ENCODE results near the gene ROBO1. TPM values are rescaled to one million over a fixed set of nuclear protein-coding genes. Genes with fewer than 3 reads are reported as not detected.

The ROBO1 gene
- total RNA-seq, 1 donor from 2014 or later, result 71.7 TPM

DNA sequence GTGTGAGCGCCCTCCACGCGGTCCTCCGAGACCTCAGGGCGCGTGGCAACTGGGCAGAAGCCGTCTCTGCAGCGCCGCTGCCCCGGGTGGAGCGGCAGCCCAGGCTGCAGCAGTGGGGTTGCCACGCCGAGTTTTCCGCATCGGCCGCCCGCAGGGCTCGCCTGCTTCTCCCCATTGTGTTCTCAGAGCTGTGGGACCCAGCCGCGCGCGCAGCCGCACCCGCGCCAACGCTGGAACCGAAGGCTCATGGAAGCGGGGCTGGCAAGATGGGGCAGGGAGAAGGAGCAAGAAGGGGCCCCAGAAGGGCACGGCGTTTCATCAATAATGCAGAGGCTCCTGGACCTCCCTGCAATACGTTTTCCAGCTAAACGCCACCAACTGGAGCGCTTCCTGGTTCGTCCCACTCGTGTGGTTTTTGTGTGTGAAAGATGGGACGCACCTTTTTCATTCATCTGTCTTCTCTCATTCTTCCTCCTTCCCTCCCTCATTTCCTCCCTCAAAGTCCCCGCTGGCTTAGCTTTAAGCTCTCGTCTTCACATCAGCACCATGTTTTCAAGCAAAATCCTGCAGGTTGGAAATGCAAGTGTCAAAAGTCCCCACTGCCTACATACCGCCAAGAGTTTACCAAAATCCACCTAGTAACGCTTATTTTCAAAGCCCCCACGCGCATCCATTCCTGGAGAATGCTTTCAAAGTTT lies 1.2 kb downstream of the ROBO1 start:
- no peaks in the 10 kb centered on the region for H3K79me2 ChIP-seq (ENCODE audit: insufficient read depth, low read length)
- no peak for TF ChIP-seq EZH2 (IDR thresholded peaks at IDR 0.05; ENCODE audit: insufficient read depth, low read length)
- TF ChIP-seq, protein P1, sequence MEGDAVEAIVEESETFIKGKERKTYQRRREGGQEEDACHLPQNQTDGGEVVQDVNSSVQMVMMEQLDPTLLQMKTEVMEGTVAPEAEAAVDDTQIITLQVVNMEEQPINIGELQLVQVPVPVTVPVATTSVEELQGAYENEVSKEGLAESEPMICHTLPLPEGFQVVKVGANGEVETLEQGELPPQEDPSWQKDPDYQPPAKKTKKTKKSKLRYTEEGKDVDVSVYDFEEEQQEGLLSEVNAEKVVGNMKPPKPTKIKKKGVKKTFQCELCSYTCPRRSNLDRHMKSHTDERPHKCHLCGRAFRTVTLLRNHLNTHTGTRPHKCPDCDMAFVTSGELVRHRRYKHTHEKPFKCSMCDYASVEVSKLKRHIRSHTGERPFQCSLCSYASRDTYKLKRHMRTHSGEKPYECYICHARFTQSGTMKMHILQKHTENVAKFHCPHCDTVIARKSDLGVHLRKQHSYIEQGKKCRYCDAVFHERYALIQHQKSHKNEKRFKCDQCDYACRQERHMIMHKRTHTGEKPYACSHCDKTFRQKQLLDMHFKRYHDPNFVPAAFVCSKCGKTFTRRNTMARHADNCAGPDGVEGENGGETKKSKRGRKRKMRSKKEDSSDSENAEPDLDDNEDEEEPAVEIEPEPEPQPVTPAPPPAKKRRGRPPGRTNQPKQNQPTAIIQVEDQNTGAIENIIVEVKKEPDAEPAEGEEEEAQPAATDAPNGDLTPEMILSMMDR (IDR thresholded peaks at IDR 0.05; ENCODE audit: insufficient read depth, low read depth, low read length), result no peak
- Mint-ChIP-seq H3K27ac (ENCODE audit: unreplicated experiment) (no peak overlapping the region), H3K36me3 (ENCODE audit: low read depth, unreplicated experiment) (no peaks in the 10 kb centered on the region), H3K4me1 (ENCODE audit: low read depth, unreplicated experiment) (peaks cover 8% of the 10 kb centered on the region), H3K27me3 (ENCODE audit: low read depth, unreplicated experiment) (peaks cover 18% of the 10 kb centered on the region), H3K9me3 (ENCODE audit: unreplicated experiment) (no peaks in the 10 kb centered on the region), H3K4me3 (ENCODE audit: unreplicated experiment) (no peak overlapping the region)
- H3K27ac ChIP-seq (ENCODE audit: low read depth, low read length), result no peak overlapping the region
- H3K9ac ChIP-seq (ENCODE audit: low read length), result peak overlapping the region; percentile 28
- peaks cover 12% of the 10 kb centered on the region for H3K27me3 ChIP-seq (ENCODE audit: insufficient read depth, low read length)
- peak overlapping the region; percentile 98 for H3K4me2 ChIP-seq (ENCODE audit: low read length)
- H3K36me3 ChIP-seq (ENCODE audit: insufficient read depth, low read length), result no peaks in the 10 kb centered on the region
- H2AFZ ChIP-seq (ENCODE audit: low read depth, low read length), result peak overlapping the region; percentile 91
- no peaks in the 10 kb centered on the region for H3K9me3 ChIP-seq (ENCODE audit: insufficient read depth, low read depth, low read length)
- H3K4me1 ChIP-seq (ENCODE audit: insufficient read depth, low read length), result peaks cover 6% of the 10 kb centered on the region
- DNase-seq (ENCODE audit: low read depth) (no peak), FAIRE-seq (no peak)
- peak overlapping the region; percentile 78 for H3K4me3 ChIP-seq (ENCODE audit: insufficient read depth, low read depth, low read length)
- H4K20me1 ChIP-seq (ENCODE audit: insufficient read depth, low read length), result no peaks in the 10 kb centered on the region

DNA sequence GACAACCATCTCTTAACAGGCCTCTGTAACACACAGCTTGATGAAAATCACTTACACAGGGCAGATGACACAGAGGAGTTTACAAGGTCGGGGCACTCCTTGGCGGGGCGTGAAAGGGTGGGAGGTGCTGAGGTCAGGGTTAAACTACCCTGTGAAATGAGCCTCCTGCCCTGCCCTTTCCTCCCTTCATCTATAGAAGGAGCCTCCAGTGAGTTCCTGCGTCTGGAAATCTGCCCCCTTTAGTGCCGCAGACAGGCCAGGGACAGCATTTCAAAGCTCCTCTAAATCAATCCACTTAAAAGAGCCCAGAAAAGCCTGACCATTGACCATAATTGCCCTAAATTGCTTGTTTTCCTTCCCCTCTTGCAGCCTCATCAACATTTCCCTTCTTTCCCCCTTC lies 1.9 kb downstream of the ROBO1 start:
- peak overlapping the region; percentile 74 for H3K4me3 Mint-ChIP-seq (ENCODE audit: unreplicated experiment)
- H3K9me3 Mint-ChIP-seq (ENCODE audit: unreplicated experiment), result no peaks in the 10 kb centered on the region
- H3K9me3 ChIP-seq (ENCODE audit: insufficient read depth, low read depth, low read length), result no peaks in the 10 kb centered on the region
- peaks cover 18% of the 10 kb centered on the region for H3K27me3 Mint-ChIP-seq (ENCODE audit: low read depth, unreplicated experiment)
- peak overlapping the region; percentile 91 for H2AFZ ChIP-seq (ENCODE audit: low read depth, low read length)
- H3K36me3 ChIP-seq (ENCODE audit: insufficient read depth, low read length), result no peaks in the 10 kb centered on the region
- no peak overlapping the region for H3K27ac ChIP-seq (ENCODE audit: low read depth, low read length)
- DNase-seq (ENCODE audit: low read depth), result no peak
- peaks cover 12% of the 10 kb centered on the region for H3K27me3 ChIP-seq (ENCODE audit: insufficient read depth, low read length)
- H3K36me3 Mint-ChIP-seq (ENCODE audit: low read depth, unreplicated experiment), result no peaks in the 10 kb centered on the region
- peaks cover 6% of the 10 kb centered on the region for H3K4me1 ChIP-seq (ENCODE audit: insufficient read depth, low read length)
- no peaks in the 10 kb centered on the region for H3K79me2 ChIP-seq (ENCODE audit: insufficient read depth, low read length)
- H4K20me1 ChIP-seq (ENCODE audit: insufficient read depth, low read length), result no peaks in the 10 kb centered on the region
- peaks cover 8% of the 10 kb centered on the region for H3K4me1 Mint-ChIP-seq (ENCODE audit: low read depth, unreplicated experiment)
- peak overlapping the region; percentile 78 for H3K4me3 ChIP-seq (ENCODE audit: insufficient read depth, low read depth, low read length)
- TF ChIP-seq, protein P1 (IDR thresholded peaks at IDR 0.05; ENCODE audit: insufficient read depth, low read depth, low read length), result no peak
- no peak for TF ChIP-seq EZH2 (IDR thresholded peaks at IDR 0.05; ENCODE audit: insufficient read depth, low read length)
- H3K4me2 ChIP-seq (ENCODE audit: low read length), result peak overlapping the region; percentile 98
- no peak overlapping the region for H3K27ac Mint-ChIP-seq (ENCODE audit: unreplicated experiment)
- H3K9ac ChIP-seq (ENCODE audit: low read length), result peak overlapping the region; percentile 28
- no peak for FAIRE-seq

DNA sequence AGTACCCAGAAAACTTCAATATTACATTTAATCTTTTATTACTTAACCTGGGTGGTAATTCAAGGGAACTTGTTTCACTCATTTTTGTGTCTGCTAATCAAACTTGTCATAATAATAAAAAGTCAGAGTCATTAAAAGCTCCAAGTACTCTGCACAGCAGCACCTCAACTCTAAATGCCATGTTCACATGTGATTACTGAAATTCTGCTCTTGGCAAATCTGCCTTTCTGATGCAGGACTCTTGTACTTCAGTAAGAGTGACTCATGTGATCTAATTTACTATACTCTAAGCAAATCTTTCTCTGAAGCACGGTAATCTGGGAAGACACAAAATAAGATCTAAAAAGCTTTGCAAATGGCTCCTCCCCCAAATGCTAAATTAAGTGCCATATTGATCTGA lies 6.4 kb downstream of the ROBO1 start:
- no peak for TF ChIP-seq EZH2 (IDR thresholded peaks at IDR 0.05; ENCODE audit: insufficient read depth, low read length)
- TF ChIP-seq, protein P1 (IDR thresholded peaks at IDR 0.05; ENCODE audit: insufficient read depth, low read depth, low read length), result no peak
- Histone ChIP-seq H3K27ac (ENCODE audit: low read depth, low read length) (no peak overlapping the region), H2AFZ (ENCODE audit: low read depth, low read length) (no peak overlapping the region), H3K79me2 (ENCODE audit: insufficient read depth, low read length) (no peaks in the 10 kb centered on the region), H3K36me3 (ENCODE audit: insufficient read depth, low read length) (no peaks in the 10 kb centered on the region), H4K20me1 (ENCODE audit: insufficient read depth, low read length) (no peaks in the 10 kb centered on the region), H3K4me2 (ENCODE audit: low read length) (no peak overlapping the region), H3K4me3 (ENCODE audit: insufficient read depth, low read depth, low read length) (no peak overlapping the region), H3K9ac (ENCODE audit: low read length) (no peak overlapping the region), H3K4me1 (ENCODE audit: insufficient read depth, low read length) (no peaks in the 10 kb centered on the region), H3K9me3 (ENCODE audit: insufficient read depth, low read depth, low read length) (no peaks in the 10 kb centered on the region), H3K27me3 (ENCODE audit: insufficient read depth, low read length) (peaks cover 4% of the 10 kb centered on the region)
- H3K4me3 Mint-ChIP-seq (ENCODE audit: unreplicated experiment), result no peak overlapping the region
- no peak overlapping the region for H3K27ac Mint-ChIP-seq (ENCODE audit: unreplicated experiment)
- H3K36me3 Mint-ChIP-seq (ENCODE audit: low read depth, unreplicated experiment), result no peaks in the 10 kb centered on the region
- DNase-seq (ENCODE audit: low read depth) (no peak), FAIRE-seq (no peak)
- H3K27me3 Mint-ChIP-seq (ENCODE audit: low read depth, unreplicated experiment), result peaks cover 18% of the 10 kb centered on the region
- peaks cover 8% of the 10 kb centered on the region for H3K4me1 Mint-ChIP-seq (ENCODE audit: low read depth, unreplicated experiment)
- no peaks in the 10 kb centered on the region for H3K9me3 Mint-ChIP-seq (ENCODE audit: unreplicated experiment)
